IPS DF 6.9 (cell line): ENCODE results near the gene ETV6.

Source experiments
- DNase-seq: peaks from one replicate; pipeline ENCODE4 v3.0.0-alpha.2; 2013; ENCODE audit warnings: low read depth, low spot score
- H3K27ac ChIP-seq: one replicate; pipeline ENCODE4 v1.5.1; 2013; ENCODE audit warnings: low read length, control low read depth
- H3K27me3 ChIP-seq: 2 replicates; pipeline ENCODE4 v1.6.1; 2013; ENCODE audit warnings: mild to moderate bottlenecking, low read length; ENCODE audit not compliant: control insufficient read depth, insufficient read depth
- H3K36me3 ChIP-seq: 2 replicates; pipeline ENCODE4 v1.6.1; 2013; ENCODE audit warnings: low read length; ENCODE audit not compliant: control insufficient read depth, insufficient read depth
- H3K4me1 ChIP-seq: 2 replicates; pipeline ENCODE4 v1.6.1; 2013; ENCODE audit warnings: low read length; ENCODE audit not compliant: control insufficient read depth, insufficient read depth
- H3K4me3 ChIP-seq: 2 replicates; pipeline ENCODE4 v1.5.1; 2013; ENCODE audit warnings: mild to moderate bottlenecking, low read length
- H3K9me3 ChIP-seq: 2 replicates; pipeline ENCODE4 v1.6.1; 2013; ENCODE audit warnings: low read length, inconsistent platforms; ENCODE audit not compliant: control insufficient read depth, insufficient read depth
- WGBS: extraction: QIAGEN DNeasy Blood & Tissue Kit; methylation state at CpG from one replicate; pipeline ENCODE4 v1.1.7; 2013; ENCODE audit warnings: mixed read lengths, missing lambda C conversion rate; ENCODE audit not compliant: insufficient read length, insufficient coverage; 5-methylcytosine and 5-hydroxymethylcytosine counted together

Gene ETV6

DNA sequence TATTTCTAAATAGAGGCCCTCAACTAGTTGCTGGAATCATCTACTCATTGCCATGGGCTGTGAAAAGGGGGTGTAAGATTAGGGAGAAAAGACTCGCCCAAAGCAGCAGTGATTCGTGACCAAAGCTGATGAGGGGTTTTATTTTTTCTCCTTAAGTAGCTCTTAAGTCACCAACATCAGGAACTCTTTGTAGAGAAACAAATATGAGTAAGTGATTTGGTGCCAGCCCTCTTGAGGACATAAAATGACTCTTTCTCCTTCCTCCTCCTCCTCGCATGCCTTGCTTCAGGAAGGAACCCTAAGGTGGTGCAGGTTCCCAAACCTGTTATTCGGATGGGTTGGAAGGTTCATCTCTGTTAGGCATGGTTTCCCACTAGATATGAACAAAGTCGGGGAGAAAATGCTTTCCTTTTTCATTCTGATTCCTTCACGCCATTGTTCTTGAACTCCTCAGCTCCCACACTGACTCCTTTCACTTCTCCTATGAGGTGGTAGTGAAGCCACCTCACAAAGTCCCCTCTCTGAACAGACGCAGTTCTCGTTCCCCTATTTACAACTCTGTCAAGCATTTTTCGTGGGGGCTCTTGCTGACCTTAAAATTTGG, 113.4 kb downstream of the ETV6 start:
- H3K27me3 ChIP-seq = no peaks in the 10 kb centered on the region
- no peak overlapping the region for H3K4me3 ChIP-seq
- no peaks in the 10 kb centered on the region for H3K9me3 ChIP-seq
- no CpG with 5 or more reads among the region's 9 CpGs for WGBS
- H3K36me3 ChIP-seq = 0 out of 2 replicates have a peak, but pooled peaks cover 2% of the 10 kb centered on the region
- no peak for DNase-seq
- H3K27ac ChIP-seq = no peak overlapping the region
- H3K4me1 ChIP-seq = peaks cover 4% of the 10 kb centered on the region; the same call in 1 of the 2 replicates

DNA sequence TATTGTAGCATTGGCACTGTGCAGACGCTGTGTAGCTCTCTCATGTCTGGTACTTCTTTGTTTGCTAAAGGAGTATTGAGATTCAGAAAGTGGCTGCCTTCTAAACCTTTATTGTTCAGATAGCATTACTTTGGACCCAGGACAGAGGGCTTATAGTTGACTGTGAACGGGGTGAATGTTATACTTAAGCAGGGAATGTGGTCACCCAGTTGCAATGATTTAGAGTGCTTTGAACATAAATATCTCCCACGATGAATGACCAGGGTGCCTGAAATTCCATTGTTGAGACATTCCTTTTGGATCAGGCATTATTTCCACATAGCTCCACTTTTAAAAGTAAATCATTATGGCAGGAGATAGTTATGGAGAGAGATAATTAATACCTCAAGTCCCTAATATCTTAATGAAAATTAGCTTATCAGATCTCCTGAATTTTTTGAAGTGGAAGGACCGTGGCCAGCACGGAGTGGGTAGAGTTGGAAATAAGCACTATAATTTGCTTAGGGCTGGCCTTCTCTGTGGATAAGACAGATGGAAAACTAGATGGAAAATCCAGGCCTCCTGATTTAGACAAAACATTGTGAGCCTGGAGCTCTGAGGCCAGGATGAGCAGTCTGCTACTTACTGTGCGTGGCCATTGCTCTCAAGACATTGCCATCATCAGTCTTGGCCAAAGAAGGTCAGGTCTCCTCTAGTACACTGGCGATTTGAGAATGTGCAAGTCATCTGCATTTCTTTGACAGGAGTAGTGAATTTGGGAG, 114.5 kb downstream of the ETV6 start:
- H3K4me1 ChIP-seq = peaks cover 4% of the 10 kb centered on the region; the same call in 1 of the 2 replicates
- H3K9me3 ChIP-seq = no peaks in the 10 kb centered on the region
- H3K27ac ChIP-seq = no peak overlapping the region
- no peak for DNase-seq
- H3K36me3 ChIP-seq = 0 out of 2 replicates have a peak, but pooled peaks cover 2% of the 10 kb centered on the region
- H3K4me3 ChIP-seq = no peak overlapping the region
- no peaks in the 10 kb centered on the region for H3K27me3 ChIP-seq
- WGBS = no CpG with 5 or more reads among the region's 7 CpGs

DNA sequence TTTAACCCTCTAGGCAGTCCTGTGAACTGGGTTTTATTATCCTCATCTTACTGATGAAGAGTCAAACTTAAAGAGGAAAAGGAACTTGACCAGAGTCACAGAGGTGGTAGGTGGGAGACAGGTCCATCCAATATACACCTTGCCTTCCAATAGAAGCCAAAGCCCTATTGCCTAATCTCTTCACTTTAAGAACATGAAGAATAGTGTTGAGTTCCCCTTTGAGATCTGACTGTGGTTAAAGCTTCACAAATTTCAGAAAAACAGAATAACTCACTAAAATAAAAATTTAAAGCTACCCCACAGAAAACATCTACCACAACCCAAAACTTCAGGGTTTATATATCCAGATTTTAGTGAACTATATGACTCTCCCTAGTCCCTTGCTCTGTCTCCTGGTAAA, 115.4 kb downstream of the ETV6 start:
- Histone ChIP-seq H3K36me3 (0 out of 2 replicates have a peak, but pooled peaks cover 2% of the 10 kb centered on the region), H3K27me3 (no peaks in the 10 kb centered on the region), H3K4me3 (no peak overlapping the region), H3K27ac (no peak overlapping the region), H3K4me1 (peaks cover 4% of the 10 kb centered on the region; the same call in 1 of the 2 replicates), H3K9me3 (no peaks in the 10 kb centered on the region)
- DNase-seq = no peak

DNA sequence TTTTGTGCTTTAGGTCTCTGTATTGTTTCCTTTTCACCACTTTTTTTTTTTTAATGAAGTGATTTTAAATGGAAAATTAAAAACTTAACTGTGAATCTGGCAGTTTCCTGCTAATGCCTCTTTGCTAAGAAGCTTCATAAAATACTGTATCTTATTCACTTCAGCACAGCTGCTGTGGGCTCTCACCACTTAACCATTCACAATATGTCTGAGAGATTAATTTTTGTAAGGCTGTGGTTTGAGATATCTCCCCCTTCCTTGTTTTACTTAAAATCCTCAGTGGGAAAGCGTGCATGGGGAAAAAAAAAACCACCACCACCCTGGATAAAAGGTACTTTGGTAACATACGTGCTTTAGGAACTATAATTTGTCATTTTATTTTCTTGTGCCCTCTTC, 115.9 kb downstream of the ETV6 start:
- Histone ChIP-seq H3K36me3 (0 out of 2 replicates have a peak, but pooled peaks cover 2% of the 10 kb centered on the region), H3K4me1 (peaks cover 4% of the 10 kb centered on the region; the same call in 1 of the 2 replicates), H3K27ac (no peak overlapping the region), H3K4me3 (no peak overlapping the region), H3K27me3 (no peaks in the 10 kb centered on the region), H3K9me3 (no peaks in the 10 kb centered on the region)
- no peak for DNase-seq
- no CpG with 5 or more reads among the region's 2 CpGs for WGBS

DNA sequence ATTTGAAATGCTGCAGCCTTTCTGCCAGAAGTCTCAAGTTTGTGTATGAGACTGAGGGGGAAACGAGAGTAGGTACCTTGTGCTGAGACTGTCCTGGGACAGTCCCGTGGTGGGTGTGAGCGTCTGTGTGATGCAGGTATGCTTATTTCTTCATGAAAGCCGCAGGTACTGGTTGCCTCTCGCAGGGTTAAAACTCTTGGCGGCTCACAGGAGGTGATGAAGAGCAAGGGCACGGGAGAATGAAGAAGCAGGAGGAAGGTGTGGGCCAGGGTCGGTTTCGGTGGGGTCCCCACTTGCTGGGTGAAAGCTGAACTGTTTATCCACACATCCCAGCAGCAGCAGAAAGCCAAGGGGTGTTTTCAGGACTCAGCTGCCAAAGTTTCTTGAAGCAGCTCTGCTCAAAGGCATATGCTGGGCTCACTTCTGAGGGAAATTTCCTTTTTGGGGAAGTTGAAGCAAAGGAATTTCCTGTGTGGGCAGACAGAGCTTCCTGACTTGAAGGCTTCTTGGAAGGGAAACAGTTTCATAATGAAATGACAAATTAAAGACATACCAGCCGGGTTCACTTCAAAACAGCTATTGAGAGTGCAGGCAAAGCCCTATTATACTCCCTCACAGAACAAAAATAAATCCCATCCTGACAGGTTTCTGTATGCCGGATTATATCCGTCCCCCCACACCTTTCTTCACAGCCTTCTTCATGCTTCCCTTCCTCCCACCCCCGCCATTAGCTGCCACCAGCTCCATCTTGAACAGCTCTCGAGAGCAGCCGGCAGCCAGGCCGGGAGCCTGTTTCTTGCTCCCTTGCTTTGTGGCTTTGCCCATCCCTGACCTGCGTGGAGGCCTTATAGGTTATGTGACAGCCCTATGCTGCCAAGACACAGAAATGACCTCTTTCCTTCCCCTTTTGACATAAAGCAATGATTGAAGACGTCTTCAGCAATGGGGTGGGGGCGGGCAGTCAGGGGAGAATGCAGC, 116.6 kb downstream of the ETV6 start:
- no CpG with 5 or more reads among the region's 19 CpGs for WGBS
- no peak for DNase-seq
- H3K27ac ChIP-seq = no peak overlapping the region
- H3K9me3 ChIP-seq = no peaks in the 10 kb centered on the region
- no peak overlapping the region for H3K4me3 ChIP-seq
- H3K27me3 ChIP-seq = no peaks in the 10 kb centered on the region
- 0 out of 2 replicates have a peak, but pooled peaks cover 2% of the 10 kb centered on the region for H3K36me3 ChIP-seq
- H3K4me1 ChIP-seq = peaks cover 4% of the 10 kb centered on the region; the same call in 1 of the 2 replicates

DNA sequence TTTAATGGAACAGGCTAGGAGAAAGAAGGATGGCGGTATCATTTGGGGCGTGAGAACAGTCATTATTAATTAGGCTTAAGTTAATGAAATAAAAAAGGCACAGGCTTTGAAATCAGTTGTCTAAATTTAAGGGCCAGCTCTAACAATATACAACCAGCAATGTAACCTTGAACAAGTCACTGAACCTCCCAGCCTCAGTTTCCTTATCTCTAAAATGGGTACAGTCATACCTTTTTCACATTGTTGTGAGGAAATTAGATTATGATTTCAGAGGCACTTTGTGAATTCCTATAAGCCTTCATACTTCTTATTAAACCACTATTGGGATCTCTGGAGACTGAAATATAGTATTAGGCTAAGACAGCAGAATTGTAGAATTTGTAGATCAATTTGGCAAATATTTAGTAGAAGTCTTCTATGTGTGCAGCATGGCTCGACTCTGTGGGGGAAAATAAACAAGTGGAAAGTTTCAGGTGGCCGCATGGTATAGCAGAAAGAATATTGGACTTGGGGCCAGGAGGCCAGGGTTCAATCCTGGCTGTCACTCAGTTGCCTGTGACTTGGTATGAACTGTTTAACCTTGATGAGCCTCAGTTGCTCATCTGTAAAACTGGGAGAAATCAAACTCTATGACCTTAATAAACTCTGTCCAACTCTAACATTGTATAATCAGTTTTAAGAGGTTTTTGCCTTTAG, 117.7 kb downstream of the ETV6 start:
- WGBS = no CpG with 5 or more reads among the region's 4 CpGs
- Histone ChIP-seq H3K4me1 (peaks cover 4% of the 10 kb centered on the region; the same call in 1 of the 2 replicates), H3K36me3 (0 out of 2 replicates have a peak, but pooled peaks cover 2% of the 10 kb centered on the region), H3K27me3 (no peaks in the 10 kb centered on the region), H3K4me3 (no peak overlapping the region), H3K27ac (no peak overlapping the region), H3K9me3 (no peaks in the 10 kb centered on the region)
- DNase-seq = no peak

DNA sequence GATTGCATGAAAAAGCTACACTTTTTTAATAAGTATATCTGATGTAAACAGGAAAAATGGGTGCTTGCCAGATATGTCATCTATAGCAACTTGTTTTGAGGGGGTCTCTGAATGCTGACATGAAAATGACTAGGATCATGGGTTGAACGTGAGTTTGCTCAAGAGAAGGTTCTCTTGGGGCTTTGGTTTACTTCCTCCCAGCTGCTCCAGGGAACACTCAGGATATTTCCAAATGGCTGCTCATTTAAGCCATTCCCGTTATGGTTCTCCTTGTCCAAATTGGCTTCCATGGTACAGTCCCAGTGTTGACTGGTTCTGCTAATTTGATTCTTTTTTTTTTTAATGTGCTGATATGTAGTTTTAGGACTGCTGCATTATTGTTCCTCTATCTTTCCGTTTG, 118.3 kb downstream of the ETV6 start:
- no peak for DNase-seq
- Histone ChIP-seq H3K4me3 (no peak overlapping the region), H3K36me3 (0 out of 2 replicates have a peak, but pooled peaks cover 2% of the 10 kb centered on the region), H3K27me3 (no peaks in the 10 kb centered on the region), H3K27ac (no peak overlapping the region), H3K4me1 (peaks cover 3% of the 10 kb centered on the region; the same call in 1 of the 2 replicates), H3K9me3 (no peaks in the 10 kb centered on the region)
- no CpG with 5 or more reads among the region's 3 CpGs for WGBS

DNA sequence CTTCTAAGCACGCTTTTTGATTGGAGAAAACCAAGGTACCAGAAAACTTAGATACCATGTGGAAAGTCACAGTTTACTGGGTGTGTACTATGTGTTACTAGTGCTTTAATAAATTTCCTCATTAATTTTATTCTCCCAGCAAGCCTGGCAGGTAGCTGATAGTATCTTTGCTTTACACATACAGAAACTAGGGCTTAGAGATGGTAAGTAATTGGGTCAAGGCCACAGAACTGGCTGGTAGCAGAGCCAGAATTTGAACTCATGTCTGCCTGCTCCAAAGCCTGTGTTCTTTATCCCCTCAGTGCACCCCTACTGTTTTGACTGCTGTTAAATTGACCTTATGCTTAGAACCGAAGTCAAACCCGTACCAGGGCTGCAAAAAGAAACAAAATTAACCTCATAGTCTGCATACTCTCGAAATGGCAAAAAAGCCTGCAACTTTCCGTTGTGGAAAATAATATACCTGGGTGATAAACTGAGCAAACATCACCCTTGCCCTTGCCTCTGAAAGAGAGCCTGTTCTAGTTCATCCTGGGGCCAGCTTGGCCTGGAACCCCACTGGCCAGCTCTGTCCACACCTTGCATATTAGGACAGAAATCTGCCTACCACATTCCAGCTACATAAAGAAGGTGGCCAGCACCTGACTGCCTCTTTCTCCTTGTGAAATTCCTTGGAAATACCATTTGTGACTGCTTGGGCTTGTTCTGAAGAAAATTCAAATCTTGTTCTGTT, 118.9 kb downstream of the ETV6 start:
- no CpG with 5 or more reads among the region's 5 CpGs for WGBS
- peaks cover 2% of the 10 kb centered on the region; the same call in 1 of the 2 replicates for H3K4me1 ChIP-seq

DNA sequence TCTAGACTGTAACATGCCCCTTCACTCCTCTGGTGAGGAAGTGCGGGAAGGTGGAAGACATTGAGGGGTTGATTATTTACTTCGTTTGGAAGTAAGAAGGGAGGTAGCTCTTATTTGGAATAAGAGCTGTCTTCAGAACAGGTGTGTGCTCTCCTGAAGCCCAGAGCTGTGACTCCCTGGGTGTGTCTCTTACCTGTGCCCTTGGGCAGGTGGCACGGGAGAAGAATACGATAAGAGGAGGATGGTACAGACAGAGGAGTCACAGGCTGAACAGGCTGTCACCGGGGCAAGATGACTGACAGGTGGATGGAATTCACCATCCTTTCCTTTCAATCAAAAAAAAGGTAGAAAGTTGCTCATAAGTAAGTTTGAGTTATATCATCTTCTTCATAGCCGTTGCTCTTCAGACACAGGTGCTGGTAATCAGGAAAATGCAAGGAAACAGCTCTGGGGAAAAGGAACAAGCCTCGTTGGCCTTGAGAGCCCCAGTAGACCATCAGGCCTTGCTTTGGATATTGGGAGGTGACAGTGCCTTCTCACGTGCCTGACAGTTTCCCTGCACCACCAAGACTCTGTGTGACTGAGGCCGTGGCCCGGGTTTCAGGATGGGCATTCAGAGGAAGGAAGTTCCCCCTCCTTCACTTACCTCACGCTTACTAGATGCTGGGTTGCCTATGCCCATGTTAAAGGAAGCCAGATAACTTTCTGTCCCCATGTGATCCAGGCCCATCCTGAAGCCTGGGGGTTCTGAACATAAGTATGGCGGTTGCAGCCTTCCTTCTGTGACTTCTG, 120.4 kb downstream of the ETV6 start:
- peaks cover 2% of the 10 kb centered on the region; the same call in 1 of the 2 replicates for H3K4me1 ChIP-seq
- no peak for DNase-seq

More for the DNA sequence above, 118.9 kb downstream of the ETV6 start:
- Histone ChIP-seq H3K4me3 (no peak overlapping the region), H3K36me3 (0 out of 2 replicates have a peak, but pooled peaks cover 2% of the 10 kb centered on the region), H3K9me3 (no peaks in the 10 kb centered on the region), H3K27ac (no peak overlapping the region), H3K27me3 (no peaks in the 10 kb centered on the region)
- DNase-seq = no peak

More for the DNA sequence above, 120.4 kb downstream of the ETV6 start:
- no peaks in the 10 kb centered on the region for H3K9me3 ChIP-seq
- no CpG with 5 or more reads among the region's 12 CpGs for WGBS
- no peaks in the 10 kb centered on the region for H3K27me3 ChIP-seq
- H3K36me3 ChIP-seq = 0 out of 2 replicates have a peak, but pooled peaks cover 2% of the 10 kb centered on the region
- no peak overlapping the region for H3K4me3 ChIP-seq
- no peak overlapping the region for H3K27ac ChIP-seq
